NCI-H1694 treated with DMSO at 0.1 percent for 48 hours (cell line): Measurements from ENCODE around the gene GNLY.
"Not testable (repeated sequence)": the region's sequence is repeated elsewhere in the genome, so short reads cannot be mapped to it uniquely, and the experiment has no call there.

Source experiments
- DNase-seq: peaks from one replicate; lab custom pipeline; 2025; lab: John Stamatoyannopoulos, UW

GNLY gene

DNA sequence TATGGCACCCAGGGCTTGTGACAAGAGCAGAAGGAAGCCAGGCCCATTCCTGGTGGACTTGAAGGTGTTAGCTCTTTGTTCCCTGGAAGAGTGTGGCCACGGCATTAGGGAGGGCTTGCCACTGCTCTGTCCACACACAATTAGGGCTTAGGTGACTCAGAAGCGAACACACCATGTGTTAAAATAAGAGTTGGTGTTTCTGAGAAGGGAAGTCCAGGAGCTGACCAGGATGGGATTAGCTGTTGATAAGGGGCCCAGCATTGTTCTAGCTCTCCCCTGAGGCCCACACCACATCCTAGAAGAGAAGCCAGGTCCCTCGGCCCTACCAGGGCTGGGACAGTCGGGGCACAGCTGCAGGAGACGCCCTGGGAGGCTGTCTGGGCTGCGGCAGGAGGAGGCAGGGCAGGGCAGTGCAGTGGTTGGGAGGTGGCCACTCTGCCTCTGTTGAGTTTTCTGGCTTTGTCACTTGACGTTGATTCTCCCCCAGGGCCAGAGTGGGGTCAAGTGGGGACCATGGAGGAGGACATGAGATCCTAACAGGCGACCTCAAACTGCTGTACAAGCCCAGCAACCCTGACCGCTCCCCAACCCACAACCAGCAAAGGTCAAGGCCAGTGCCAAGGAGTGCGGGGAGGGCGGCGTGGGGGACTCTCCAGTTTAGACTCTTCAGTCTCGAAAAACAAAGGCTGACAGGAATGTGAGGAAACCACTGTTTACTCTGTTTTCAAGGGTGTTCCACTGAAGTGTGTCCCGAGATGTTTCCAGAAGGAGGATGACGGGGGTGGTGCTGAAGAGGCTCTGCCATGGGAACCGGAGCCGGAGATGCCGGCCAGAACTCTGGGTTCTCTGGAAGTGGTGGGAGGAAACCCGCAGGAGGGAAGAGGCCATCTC lies 16.8 kb downstream of the GNLY start:
- no peak for DNase-seq

GRCh38 chr2:85711578-85712060 lies 17.5 kb downstream of the GNLY start:
- no peak for DNase-seq

DNA sequence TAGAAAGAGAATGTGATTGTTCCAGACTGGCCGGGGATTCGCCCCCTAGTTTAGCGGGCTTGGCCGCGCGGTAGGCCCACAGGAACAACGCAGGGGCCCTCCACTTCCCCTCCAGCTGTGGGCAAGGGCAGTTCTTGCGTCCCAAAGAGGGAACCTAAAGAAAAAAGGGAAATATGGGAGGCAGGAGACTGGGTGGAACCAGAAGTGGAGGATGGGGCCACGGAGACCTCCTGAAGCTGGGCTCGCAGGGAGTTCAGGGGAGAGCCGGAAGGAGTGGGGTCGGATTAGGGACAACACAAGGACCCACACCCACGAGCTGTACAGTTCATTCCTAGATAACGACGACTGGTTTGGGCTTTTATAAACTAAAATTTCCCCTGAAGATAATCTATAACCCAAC lies 18.2 kb downstream of the GNLY start:
- no peak for DNase-seq

DNA sequence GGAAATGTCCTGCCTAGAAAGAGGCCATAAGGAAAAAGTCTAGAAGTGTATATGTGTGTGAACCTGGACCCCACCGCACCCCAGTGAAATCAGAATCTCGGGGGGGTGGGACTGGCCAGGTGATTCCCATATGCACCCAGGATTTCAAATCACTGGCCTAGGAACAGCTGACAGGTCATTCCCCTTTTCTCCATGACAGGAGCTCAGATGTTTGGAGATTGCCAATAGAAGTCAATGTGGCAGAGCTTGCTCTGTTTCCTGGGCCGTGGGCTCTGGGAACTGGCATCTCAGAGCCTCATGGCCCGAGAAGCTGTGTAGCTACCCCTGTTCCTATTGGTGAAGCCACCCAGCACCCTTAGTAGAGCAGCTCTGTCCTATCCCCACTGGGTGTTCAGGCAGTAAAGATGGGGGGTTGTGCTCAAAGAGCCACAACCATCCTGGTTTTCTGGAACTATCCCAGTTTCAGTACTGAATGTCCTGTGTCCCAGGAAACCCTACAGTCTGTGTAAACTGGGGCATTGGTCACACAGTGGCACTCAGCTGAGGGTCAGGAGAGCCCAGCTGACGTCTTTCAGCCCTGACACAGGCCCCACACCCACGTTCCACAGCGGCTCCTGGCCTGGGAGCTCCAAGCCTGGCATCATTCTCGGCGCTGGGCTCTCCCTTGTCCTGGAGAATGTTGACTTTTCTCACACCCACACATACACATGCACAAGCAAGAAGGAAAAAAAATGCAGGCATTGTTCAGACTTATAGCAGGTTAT lies 18.9 kb downstream of the GNLY start:
- no peak for DNase-seq

DNA sequence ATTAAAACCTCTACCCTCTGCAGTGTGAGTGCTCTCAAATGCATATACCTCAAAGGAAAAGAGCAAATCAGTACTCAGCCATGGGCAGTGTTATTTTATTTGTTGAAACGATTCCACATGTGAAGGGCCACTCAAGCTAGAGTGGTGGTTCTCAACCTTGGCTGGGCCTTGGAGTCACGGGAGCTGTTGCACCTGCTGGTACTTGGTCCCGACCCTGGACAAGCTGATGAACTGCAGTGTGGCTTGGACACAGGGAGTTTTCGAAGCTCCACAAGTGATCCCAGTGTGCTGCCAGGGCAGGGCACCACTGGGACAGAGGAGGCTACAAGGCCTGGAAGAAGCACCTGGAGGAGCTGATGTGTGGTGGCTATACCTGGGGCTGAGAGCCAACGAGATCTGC lies 19.7 kb downstream of the GNLY start:
- no peak for DNase-seq

- not testable (repeated sequence) for DNase-seq
Observed at GRCh38 chr2:85714421-85714820, 20.3 kb downstream of the GNLY start.

DNA sequence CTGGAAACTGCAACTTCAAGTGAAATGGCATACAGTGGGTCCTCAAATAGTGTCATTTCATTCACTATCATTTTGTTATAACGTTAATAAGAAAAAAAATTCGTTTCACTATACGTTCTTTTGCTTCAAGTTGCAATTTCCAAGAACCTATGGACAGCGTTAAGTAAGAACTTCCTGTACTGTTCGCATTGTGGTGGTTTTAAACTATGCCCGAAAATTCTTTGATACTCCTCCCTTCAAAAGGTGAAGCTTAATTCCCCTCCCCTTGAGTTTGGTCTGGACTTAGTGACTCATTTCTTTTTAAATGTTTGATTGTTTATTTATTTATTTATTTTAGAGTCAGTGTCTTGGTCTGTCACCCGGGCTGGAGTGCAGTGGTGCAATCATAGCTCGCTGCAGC lies 20.7 kb downstream of the GNLY start:
- no peak for DNase-seq

DNA sequence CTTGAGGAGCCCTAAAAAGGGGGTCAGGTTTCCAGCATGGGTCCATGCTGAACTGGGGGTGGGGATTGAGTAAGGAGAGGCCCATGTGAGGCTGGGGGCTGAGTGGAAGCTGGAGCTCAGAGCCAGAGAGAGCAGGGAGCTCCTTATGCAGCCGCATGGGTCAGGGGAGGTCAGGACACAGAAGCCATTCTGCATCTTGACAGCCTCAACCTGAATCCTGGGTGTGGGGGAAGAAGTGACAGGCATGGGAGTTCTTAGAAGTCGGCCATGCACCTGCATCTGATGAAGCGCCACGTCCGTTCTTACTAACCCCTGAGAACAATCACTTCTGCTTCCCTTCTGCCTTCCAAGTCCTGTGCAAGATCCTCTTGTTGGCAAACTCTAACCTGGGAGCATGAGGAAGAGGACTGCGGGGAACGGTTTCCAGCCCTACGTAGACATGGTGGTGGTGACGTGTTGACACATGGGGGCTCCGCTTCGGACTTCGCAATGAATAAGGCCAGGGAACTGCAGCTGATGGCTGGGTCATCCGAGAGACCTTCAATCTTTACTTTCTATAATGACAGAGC lies 22.3 kb downstream of the GNLY start:
- DNase-seq = no peak

GRCh38 chr2:85717308-85718008 lies 23.3 kb downstream of the GNLY start:
- DNase-seq = no peak

DNA sequence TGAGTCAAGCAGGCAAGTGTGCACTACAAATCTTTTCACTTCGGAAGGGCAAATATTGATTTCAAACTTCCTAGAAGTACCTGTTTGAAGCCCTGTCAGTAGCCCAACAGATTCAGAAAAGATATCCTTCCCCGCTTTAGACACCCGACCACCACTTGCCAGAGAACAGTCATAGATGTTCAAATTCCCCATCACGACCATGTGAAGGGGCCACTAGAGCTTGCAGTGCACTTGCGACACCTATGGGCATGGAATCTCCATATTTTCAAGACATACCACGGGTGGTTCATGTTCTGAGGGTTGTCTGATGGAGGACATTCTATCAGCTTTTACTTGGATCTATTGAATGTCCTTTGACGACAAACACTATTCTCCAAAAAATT lies 23.8 kb downstream of the GNLY start:
- no peak for DNase-seq

DNA sequence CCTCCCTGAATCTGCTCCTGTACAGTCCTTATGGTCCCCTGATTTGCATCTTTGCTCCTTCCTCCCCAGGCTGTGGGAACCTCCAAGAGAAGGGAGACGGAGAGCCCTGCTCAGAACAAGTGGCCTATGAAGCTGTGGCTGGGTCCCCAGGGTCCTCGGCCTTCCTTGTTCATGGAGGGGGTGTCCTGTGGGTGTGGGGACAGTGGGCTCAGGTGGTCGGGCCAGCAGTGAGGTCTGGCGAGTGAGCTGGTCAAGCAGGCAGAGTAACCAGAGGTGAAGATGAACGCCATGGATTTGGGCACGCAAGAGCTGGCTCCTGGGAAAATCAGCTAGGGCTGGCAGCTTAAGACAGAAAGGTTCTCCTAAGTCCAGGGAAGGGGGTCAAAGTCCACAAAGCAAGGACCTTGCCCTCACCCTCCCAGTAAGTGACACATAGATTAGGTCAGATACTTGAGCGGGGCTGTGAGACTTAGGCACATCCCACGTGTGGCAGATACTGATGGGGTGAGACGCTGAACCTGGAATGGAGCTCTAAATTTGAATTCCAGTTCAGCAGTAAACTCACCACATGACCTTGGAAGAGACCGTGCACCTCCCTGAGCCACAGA lies 24.8 kb downstream of the GNLY start:
- no peak for DNase-seq

- DNase-seq = no peak
Observed at GRCh38 chr2:85719609-85720240, 25.6 kb downstream of the GNLY start.

- no peak for DNase-seq
Observed at GRCh38 chr2:85720533-85720932, 26.4 kb downstream of the GNLY start.

GRCh38 chr2:85721641-85722040 lies 27.5 kb downstream of the GNLY start:
- no peak for DNase-seq

GRCh38 chr2:85722519-85722918 lies 28.4 kb downstream of the GNLY start:
- no peak for DNase-seq

- DNase-seq = no peak
Observed at GRCh38 chr2:85723707-85724360, 29.7 kb downstream of the GNLY start.

DNA sequence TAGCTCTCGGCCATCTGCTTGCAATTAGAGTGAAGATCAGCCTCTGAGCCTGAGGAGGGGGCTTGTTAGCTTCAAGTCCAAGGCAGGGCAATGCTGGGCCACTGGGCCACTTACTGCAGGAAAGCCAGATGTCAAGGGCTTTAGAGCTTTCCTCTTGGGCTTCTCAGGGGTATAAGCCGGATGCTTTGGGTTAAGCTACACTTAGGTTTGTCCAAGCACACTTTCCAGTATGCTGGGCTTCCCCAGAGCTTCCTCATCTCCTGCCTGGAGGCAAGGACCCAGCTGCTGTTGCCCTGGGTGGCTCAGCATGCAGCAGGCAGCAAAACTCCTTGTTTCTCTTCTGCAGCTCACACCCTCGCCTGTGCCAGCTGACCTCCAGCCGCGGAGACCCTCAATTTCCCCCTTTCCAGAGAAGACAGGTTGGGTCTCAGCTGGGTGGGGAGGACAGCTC lies 30.6 kb downstream of the GNLY start:
- no peak for DNase-seq

DNA sequence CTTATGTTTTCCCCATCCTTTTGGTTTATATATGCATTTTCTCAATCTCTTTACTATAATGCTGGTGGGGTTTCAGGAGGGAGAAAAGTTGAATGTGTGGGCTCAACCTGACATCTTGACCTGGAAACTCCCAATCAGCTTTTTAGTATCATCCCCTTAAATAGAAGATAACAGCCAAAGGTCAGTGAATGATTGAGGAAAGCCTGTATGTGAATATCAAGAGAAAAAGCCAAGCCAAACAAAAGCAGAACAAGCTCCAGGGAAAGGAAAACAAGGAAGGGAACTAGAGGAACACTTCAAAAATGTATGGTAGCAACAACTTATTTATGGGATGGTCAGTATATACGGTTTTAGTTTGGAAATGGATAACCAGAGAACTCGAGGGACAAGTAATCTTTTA lies 31.3 kb downstream of the GNLY start:
- DNase-seq = no peak

DNA sequence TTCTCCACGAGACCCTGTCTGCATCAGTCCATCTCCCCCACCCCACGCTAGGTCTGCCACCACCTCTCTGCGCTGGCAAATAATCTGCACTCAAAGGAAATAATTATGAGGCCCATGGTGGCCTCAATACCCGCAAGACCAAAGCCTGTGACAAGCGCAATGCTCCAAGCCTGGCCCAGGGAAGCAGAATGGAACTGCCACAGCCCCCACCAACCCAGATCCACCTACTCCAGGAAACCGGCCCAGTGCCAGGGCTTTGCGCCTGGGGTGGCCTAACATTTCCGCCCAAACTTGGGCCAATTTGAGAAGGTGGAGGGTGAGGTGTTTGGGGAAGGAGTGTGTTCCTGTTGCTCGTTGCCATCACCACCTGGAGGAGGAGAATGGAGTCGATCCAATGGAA lies 33.6 kb downstream of the GNLY start:
- no peak for DNase-seq

- DNase-seq = no peak
Observed at GRCh38 chr2:85728342-85728741, 34.2 kb downstream of the GNLY start.
